HG02973 (cell line): ENCODE data around the gene TSEN54.
A peak's percentile ranks its signal among the peaks of the same experiment; 100 is the strongest.
"Not testable (repeated sequence)": the region's sequence is repeated elsewhere in the genome, so short reads cannot be mapped to it uniquely, and the experiment has no call there.

Experiments used
- ATAC-seq: cut with Tn5 transposase; IDR thresholded peaks from one replicate; pipeline ENCODE4 v1.9.1; 2021; ENCODE audit warnings: moderate library complexity; ENCODE audit not compliant: unreplicated experiment

The TSEN54 gene

DNA sequence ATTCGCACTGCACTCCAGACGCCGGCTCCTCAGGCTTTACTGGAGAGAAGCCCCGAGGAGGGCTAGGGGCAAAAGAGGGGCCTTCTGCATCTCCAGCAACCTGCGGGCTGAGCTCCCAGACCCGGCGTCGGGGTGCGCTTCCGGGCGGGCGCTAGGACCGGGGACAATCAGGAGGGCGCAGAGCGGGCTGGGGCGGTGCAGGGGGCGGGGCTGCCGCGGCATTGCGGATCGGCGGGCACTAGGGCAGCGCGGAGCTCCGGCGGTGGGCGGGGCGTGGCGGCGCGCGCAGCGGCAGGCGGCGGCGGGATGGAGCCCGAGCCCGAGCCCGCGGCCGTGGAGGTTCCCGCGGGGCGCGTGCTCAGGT, at the start of gene TSEN54:
TSEN54 (plus strand) TSS at position 274 of the 364 bp plus-strand sequence; CDS start at position 307, 33 bp downstream.
- ATAC-seq, result peak; percentile 58

DNA sequence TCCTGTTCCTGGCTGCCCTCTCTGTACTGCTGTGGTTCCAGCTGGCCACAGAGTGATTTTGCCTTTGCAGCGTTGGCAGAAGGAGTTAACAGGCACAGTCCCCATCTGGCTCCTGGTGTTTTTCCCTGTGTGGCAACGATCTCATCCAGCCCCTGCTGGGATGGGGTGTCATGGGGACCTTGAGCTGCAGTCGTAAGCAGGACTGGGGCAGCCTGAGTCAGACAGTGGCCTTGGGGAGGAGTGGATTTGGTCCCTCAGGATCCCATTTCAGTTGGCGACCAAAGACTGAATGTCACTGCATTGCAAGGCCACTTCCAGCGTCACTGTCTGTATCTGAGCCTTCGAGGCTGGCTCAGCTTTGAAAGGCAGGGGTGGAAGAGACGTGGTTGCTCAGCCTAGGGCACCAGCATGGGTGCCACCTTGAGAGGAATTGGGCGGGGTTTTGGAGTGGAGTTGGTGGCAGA, 48.0 kb upstream of the TSEN54 start:
- ATAC-seq, result no peak

DNA sequence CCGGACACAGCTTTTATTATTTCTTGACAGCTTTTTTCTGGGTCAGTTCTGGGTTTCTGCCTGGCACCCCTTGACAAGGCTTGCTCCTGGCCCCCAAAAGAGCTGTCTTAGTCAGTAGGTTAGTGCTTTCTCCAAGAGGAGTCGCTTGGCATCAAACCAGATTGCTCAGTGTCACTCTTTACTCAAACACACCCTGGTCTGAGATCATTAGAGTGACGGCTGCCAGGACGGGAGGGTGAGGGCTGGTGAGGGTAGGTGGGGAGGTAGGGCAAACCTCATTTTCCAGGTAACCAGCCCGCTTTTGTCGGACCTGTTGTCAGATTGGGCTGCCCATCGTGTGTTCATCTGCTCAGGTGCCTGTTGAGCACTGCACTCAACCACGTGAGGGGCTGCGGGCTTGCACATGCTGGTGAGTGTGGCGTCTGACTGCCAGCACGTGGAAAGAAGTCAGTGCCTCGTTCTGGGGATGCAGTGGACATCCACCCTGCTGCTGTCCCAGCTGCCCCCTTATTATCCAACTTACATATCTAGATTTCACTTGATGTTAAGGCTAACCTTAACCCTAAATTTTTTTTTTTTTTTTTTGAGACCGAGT, 47.5 kb upstream of the TSEN54 start:
- no peak for ATAC-seq

DNA sequence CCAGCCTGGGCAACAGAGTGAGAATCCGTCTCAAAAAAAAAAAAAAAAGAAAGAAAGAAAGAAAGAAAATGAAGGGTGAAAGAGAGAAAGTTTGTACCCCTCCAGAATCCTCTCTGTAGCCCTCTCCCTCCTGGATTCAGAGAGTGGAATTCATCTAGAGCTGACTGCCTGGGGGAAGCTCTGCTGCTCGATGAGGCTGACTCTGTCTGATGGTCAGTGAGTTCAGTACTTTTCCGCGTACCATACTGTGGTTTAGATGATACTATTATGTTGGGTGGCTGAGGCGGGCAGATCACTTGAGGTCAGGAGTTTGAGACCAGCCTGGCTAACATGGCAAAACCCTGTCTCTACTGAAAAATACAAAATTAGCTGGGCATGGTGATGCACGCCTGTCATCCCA, 45.1 kb upstream of the TSEN54 start:
- no peak for ATAC-seq

DNA sequence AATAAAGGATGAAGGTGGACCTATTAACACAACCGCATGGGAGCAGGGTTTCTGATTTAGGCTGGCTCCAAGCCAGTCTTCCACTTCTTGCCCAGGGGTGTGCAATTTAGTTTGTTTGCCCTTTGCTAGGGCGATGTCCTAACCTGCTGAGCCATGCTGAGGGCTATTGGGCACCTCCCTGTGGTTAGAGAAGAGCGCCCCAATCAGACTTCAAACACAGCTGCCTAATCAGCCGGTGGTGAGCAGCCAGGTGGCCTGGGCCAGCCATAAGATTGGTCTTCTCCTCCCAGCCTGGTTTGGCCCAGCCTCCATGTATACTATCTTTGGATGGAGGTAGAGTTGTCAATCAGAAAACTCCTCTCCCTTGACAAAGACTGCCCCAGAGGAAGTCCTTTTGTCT, 44.2 kb upstream of the TSEN54 start:
- ATAC-seq, result no peak

DNA sequence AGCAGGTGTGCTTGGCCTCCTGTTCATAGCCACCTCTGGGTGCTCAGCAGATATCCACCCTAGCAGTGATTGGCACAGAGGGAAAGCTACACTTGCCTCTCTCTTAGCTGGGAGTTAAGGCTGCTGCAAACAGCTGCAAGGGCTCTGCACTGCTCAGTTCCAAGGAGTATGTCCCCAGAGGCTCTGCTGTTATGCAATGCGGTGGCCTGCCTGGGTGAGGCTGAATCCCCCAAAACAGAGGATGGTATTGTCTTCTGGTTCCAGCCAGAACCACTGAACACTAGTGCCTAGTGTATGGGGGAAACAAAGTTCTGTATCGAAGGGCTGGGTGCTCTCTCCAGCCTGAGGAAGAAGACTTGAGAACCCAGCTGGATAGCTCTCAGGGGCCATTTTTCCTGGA, 43.1 kb upstream of the TSEN54 start:
- ATAC-seq, result no peak

DNA sequence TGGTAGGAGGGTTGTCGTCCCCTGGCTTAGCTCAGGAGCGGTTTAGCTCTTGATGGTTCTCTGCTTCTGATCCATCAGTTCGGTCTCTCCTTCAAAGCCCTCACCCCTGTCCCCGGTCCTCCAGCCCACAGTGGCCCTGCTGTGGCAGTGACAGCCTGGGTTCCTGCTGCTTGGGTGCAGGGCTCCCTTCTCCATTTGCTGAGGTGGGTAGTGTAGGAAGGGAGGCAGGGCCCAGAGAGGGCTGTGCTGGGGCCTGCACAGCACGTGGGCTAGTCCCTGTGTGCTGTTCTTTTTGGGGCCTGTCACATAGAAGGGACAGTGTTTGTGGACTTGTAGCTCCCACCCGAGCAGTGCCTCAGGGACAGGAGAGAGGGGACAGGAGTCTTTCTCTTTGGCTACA, 41.6 kb upstream of the TSEN54 start:
- no peak for ATAC-seq

DNA sequence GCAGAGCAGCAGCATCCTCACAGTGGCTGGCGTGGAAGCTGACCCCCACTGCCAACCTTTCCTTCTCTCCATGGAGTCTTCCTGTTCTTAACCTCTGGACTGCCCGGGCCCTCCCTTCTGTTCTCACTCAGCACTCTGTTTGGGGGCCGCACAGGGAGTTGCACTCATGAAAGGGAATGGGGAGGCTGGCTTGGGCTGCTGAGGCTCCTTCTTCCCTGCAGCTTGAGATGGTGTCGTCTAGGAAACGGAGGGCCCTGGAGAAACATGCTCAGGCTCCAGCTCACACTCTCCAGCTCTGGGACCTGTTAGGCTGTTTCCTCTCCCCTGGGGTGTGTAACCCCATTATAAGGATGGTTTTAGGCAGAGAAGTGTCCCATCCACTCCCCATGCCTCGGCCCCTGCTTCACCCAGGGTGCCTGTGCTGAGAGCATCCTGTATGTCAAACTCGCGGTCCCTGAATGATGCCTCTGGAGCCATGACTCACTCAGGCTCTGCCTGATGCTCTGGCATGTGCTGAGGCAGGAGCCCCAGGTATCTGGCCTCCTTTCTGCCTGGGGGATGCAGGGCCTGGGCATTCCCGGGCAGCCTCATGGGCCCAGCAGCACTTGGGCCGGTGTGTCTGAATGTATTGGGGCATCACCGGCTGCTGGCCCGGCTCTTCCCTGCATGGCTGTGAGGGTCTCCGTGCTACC, 41.0 kb upstream of the TSEN54 start:
- ATAC-seq, result no peak

DNA sequence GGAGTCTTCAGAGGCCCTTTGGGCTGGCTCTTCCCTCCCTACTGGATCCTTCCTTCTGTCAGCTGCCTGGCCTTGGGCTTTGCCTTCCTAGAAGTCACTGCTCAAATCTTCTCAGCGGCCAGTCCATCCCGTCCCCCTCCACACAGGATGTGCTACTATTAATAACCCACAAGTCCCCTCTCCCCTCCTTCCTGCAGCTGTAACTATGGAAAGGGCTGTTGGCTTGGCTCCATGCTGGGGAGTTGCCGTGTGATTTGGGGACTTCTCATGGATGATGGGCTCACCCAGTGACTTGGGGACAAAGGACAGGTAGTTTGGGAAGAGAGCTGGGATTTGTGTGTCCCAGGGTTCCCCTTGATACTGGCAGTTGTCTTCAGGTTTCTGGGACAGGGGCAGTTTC, 40.5 kb upstream of the TSEN54 start:
- ATAC-seq, result no peak

DNA sequence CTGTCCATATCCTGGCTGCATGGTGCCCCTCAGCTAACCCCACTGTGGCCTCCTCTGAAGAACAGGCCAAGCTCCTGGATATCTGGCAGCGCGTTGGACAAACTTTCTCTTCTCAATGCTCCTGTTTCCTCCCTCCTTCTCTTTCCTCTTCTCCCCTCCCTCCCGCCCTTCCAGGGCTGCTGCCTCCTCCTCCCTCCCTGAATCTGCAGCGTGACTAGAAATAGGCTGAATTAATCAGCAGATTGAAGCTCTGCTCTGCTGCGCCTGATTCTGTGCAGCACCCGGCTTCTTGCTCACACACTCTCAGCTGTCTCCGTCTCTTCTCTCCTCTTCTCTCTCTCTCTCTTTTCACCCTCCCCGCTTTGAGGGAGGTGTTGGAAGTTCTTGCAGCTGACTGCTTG, 40.1 kb upstream of the TSEN54 start:
- ATAC-seq, result no peak

DNA sequence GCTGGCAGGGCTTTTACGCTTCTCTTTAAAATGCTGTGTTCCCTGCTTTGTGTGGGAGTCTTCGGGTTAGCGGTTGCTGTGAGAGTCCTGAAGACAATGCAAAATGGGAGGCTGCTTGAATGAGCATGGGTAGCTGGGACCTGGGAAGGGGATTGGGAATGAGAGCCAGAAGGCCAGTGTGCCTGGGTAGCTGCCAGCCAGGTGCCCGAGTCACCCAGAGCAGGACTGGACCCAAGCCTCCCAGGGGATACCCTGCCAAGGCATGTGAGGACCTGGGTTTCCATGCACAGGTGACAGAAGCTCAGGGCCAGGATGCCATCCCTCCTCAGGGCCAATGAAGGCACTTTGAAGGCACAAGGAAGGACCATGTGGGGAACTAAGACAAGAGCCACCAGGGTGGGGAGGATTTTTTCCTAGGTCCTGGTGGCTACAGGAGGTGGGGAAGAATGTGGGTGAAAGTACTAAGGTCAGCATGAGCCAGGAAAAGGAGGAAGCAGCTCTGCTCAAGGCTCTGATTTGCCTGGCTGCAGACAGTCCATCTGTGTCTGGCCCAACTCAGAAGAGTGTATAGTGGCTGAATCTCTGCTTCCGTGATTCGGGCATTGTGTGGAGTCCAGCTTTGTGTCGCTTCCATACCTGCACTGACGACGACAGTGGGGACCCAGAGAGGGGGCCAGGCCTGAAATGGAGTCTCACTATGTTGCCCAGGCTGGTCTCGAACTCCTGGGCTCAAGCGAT, 39.4 kb upstream of the TSEN54 start:
- no peak for ATAC-seq

DNA sequence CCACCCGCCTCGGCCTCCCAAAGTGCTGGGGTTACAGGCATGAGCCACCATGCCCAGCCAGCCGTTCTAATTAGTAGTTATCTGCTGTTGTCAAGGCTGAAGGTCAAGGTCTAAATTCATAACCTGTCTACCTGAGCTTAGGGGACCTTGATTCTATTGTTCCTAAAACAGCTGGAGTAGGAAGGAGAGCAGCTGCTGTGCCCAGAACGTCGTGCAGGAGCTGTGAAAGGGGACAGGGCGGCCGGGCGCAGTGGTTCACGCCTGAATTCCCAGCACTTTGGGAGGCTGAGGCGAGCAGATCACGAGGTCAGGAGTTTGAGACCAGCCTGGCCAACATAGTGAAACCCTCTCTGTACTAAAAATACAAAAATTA, 38.9 kb upstream of the TSEN54 start:
- not testable (repeated sequence) for ATAC-seq

DNA sequence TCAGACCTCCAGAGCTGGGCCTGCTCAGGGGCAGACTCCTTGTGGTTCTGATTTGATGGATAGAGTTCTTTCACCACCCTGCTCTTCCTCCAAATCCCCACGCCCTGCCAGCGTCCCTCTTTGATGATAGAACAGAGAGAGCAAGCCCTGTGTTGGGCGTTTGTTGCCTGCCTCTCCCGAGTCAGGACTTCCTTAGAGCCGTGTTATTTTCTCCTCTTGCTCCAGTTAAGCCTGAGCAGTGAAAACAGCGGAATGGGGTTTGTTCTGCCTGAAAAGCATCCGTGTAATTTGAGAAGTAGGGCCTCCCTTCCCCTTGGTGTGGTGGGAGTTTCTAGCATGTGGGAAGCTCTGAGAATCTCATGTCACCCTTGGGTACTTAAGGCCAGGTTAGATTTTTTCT, 37.8 kb upstream of the TSEN54 start:
- ATAC-seq, result no peak

DNA sequence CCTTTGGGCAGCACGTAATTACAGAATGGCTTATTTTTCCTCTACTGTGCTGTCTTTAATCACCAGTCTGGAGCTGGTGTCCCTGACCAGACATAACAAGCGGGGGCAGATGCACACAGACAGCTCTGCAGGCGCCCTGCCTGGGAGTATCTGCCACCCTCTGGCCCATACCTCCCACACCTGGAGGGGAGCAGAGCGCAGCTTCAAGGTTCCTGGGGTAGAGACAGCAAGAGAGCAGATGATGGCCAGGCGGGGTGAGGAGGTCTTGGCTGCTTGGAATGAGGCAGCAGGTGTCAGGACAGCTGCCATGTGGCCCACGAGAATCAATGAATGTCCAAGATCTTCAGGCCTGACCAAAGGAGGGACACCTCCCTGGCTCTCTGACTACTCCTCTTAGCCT, 36.0 kb upstream of the TSEN54 start:
- no peak for ATAC-seq

DNA sequence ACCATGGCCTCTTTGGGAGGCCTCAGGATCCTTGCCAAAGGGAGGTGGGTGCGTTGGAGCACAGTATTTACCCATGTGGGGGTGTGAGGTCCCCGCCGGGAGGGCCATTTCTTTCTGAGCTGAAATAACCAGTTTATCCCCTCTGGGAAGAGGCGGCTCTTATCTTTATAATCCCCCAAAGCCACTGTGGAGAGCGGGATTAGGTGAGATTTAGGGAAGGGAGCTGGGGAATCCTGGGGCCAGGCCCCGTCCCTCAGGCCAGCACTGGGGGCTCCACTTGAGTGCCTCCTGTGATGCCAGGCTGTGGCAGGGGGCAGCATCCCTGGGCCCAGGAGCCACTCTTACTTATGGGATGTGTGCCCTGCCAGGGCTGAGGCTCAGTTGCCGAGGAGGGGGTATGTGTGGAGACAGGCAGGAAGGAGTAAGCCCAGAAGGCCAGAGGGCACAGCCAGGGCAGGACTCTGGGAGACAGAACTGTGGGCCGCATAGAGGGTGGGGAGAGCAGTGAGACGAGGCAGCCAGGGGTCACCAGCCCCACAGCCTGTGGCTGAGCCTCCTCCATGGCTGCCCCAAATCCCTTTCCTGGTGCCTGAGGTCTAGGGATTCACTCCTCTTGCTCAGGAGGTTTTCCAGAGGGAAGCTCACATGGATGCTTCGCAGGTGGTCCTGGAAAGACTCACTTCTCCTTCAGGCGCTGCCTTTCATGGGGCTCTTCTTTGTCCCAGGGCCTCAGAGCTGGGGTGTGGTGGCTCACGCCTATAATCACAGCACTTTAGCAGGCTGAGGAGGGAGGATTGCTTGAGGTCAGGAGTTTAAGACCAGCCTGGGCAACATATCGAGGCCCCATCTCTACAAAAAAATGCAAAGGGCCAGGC, 34.9 kb upstream of the TSEN54 start:
- ATAC-seq, result no peak

DNA sequence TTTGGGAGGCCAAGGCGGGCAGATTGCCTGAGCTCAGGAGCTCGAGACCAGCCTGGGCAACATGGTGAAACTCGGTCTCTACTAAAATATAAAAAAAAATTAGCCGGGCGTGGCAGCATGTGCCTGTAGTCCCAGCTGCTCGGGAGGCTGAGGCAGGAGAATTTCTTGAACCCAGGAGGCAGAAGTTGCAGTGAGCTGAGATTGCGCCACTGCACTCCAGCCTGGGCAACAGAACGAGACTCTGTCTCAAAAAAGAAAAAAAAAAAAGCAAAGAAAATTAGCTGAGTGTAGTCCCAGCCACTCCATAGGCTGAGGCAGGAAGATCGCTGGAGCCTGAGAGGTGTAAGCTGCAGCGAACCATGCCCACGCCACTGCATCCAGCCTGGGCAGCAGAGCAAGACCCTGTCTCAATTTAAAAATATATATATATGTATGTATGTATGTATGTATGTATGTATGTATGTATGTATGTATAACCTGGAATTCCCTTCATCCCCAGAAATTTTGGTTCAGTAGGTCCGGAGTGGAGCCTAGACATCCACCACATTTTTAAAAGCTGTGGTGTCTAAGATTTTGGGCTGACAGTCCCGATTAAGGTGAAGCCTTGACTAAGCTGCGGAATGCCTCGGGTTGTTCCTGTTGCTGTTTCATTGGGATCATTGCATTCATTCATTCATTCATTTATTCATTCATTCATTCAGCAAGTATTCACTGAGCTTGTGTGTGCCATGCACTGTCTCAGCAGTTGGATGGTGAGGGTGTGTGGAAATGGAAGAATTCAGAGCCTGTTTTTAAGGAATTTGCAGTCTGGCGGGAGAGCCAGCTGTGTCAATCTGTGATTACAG, 34.0 kb upstream of the TSEN54 start:
- no peak for ATAC-seq

DNA sequence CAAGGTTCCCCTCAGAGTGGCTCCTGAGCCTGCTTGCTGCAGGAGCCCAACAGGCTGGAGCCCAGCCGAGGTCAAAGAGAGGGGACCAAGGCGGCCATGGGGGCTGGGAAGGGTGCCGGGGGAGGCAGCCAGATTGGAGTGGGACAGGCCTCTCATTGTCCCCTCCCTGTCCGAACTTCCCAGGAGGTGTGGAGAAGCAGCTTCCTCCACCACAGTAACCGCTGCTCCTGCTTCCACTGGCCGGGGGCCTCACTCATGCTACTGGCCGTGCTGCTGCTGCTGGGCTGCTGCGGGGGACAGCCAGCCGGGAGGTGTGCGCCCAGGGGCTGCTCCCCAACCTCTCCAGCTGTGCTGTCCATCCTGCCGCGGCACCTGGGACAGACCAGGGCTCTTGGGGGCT, 30.6 kb upstream of the TSEN54 start:
- no peak for ATAC-seq

DNA sequence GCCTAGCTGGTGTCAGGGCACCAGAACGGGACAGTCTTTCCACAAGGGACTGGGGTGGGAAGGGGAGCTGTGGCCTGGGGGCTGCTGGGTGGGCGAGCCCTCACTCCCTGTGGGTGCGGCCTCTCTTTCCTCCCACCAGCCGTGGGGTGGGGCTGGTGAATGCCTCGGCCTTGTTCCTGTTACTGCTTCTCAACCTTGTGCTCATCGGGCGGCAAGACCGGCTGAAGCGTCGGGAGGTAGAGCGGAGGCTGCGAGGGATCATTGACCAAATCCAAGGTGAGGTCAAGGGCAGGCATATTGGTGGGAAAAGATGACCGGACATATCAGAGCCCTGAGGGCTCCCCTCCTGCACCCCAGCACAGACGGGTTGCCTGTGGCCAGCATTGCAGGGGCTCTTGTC, 30.2 kb upstream of the TSEN54 start:
- ATAC-seq, result no peak

DNA sequence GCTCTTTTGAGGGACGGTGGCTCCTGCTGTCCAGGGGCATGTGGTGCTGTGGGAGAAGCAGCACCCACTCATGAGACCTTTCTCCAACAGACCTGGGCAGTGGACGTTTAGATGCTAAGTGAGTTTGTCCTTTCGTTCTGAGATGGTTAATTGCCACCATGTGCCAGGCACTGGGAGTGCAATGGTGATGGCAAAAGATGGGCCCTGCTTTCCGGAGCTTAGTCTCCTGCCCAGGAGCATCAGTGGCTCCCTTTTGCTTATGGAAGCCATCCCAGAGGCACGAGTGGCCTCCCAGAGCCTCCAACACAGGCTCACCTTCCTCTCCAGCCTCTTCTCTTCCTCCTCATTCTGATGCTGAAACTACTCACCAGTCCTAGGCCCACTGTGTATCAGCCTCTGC, 29.4 kb upstream of the TSEN54 start:
- ATAC-seq, result no peak

DNA sequence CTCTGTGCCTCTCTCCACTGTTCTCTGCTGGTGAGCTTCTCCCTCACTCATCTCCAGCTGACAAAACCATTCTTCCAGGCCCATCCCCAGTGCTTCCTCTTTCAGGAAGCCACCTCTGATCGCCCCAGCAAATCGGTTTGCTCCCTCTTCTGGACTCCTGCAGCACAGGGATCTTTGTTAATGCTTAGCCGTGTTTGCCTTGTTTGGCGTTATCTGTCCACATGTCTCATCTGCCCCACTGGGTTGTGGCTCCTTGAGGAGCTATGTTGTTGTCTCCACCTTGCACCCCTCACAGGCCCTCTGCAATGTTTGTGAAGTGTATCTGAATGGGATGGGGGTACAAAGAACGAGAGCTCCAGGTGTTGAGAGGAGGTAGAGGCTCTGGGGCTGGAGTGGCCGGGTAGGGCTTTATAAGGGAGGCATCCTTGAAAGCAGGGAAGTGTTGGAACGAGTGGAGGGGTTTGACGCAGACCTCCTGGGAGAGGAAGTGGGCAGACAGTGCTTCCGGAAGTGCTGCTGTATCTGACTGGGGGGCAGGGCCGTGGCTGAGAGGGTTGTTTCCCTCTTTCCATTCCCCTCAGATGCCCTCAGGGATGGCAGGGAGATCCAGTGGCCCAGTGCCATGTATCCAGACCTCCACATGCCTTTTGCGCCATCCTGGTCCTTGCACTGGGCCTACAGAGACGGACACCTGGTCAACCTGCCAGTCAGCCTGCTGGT, 28.8 kb upstream of the TSEN54 start:
- no peak for ATAC-seq
